Transverse colon (tissue), 3 donors: ENCODE measurements around the gene ORC5.

Source experiments
- CTCF ChIP-seq, 5 experiments: fragments of 200-600 bp in 3 of 5; fragments of 450-650 bp in 2 of 5; sonication (generic) in 3 of 5; IDR thresholded peaks; 1 replicate in 2 of 5; 2 replicates in 3 of 5; pipeline ENCODE4 v1.5.1; 2016 to 2017; ENCODE audit warnings: antibody characterized with exemption in 5 of 5, inconsistent platforms in 3 of 5, mild to moderate bottlenecking in 2 of 5, moderate library complexity in 1 of 5
- EP300 ChIP-seq: sonication (generic); formaldehyde crosslinking; IDR thresholded peaks from one replicate; pipeline ENCODE4 v1.6.1; 2017; ENCODE audit warnings: antibody characterized with exemption, low read depth

- no peak for TF ChIP-seq CTCF (IDR thresholded peaks at IDR 0.05)
- no peak for TF ChIP-seq EP300
Observed at GRCh38 chr7:104112623-104113022, 95.2 kb downstream of the ORC5 start.
